Activated T-cell treated with anti-CD3 and anti-CD28 coated beads for 48 hours (primary cell): ENCODE results near the gene GOLGA2.
A peak's percentile ranks its signal among the peaks of the same experiment; 100 is the strongest.

Experiments used
- DNase-seq: peaks from one replicate; pipeline ENCODE4 v3.0.0-alpha.2; 2020; ENCODE audit warnings: low read depth

Gene GOLGA2, protein sequence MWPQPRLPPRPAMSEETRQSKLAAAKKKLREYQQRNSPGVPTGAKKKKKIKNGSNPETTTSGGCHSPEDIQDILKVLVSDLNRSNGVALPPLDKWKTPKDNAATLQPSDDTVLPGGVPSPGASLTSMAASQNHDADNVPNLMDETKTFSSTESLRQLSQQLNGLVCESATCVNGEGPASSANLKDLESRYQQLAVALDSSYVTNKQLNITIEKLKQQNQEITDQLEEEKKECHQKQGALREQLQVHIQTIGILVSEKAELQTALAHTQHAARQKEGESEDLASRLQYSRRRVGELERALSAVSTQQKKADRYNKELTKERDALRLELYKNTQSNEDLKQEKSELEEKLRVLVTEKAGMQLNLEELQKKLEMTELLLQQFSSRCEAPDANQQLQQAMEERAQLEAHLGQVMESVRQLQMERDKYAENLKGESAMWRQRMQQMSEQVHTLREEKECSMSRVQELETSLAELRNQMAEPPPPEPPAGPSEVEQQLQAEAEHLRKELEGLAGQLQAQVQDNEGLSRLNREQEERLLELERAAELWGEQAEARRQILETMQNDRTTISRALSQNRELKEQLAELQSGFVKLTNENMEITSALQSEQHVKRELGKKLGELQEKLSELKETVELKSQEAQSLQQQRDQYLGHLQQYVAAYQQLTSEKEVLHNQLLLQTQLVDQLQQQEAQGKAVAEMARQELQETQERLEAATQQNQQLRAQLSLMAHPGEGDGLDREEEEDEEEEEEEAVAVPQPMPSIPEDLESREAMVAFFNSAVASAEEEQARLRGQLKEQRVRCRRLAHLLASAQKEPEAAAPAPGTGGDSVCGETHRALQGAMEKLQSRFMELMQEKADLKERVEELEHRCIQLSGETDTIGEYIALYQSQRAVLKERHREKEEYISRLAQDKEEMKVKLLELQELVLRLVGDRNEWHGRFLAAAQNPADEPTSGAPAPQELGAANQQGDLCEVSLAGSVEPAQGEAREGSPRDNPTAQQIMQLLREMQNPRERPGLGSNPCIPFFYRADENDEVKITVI

DNA sequence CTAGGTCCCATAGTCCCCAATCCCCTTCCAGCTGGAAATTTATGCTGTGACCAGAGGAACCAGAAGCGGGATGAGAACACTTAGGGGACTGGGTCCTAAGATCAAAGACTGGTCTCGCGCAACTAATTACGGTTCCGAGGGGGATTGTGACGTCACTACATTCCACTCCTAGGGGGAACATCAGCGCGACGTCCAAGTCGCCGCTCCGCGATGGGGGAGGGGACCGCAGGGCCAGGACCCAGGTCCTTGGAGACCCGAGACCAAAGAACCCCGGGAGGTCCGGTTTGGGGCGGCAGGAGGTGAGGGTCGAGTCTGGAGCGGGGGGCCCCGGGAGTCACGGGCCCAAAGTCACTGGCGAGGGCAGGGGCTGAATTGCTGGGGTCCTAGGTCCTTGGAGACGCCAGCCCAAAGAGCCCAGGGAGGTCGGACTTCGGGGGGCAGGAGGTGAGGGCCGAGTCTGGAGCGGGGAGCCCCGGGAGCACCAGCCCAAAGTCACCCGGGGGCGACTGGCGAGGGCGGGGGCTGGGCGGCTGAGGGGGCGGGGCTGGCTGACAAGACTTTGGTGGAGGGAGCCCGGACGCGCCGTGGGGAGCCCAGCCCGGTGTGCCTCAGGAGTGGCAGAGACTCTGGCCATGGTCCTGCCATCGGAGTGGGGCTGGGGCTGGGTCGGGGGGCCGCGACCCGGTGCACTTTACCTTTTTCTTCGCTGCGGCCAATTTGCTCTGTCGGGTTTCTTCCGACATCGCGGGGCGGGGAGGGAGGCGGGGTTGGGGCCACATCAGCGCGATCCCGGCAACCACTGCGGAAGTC, at the start of gene GOLGA2:
Gene GOLGA2, minus strand, starts transcription at position 810 of the 810 bp plus-strand sequence. Its CDS starts 31 bp downstream, at position 779.
- DNase-seq, result no peak

DNA sequence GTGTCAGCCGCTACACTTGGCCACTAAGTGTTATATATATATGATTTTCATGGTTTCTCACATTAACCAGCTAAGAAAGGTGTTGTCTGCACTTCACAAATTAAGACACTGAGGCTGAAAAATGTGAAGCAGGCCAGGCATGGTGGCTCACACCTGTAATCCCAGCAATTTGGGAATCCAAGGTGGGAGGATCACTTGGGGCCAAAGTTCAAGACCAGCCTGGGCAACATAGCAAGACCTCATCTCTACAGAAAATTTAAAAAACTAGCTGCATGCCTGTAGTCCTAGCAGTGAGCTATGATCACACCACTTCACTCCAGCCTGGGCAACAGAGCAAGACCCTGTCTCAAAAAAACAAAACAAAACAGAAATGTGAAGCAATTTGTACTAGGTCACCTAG, 48.6 kb upstream of the GOLGA2 start:
- no peak for DNase-seq

DNA sequence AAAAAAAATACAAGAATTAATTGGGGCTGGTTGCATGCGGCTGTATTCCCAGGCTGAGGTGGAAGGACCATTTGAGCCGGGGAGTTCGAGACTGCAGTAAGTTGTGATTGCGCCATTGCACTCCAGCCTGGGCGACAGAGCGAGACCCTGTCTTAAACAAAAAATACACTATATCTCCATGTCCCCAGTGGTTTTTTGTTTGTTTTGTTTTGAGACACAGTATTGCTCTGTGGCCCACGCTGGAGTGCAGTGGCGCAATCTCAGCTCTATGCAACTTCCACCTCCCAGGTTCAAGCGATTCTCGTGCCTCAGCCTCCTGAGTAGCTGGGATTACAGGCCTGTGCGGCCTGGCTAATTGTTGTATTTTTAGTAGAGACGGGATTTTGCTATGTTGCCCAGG, 48.0 kb upstream of the GOLGA2 start:
- no peak for DNase-seq

DNA sequence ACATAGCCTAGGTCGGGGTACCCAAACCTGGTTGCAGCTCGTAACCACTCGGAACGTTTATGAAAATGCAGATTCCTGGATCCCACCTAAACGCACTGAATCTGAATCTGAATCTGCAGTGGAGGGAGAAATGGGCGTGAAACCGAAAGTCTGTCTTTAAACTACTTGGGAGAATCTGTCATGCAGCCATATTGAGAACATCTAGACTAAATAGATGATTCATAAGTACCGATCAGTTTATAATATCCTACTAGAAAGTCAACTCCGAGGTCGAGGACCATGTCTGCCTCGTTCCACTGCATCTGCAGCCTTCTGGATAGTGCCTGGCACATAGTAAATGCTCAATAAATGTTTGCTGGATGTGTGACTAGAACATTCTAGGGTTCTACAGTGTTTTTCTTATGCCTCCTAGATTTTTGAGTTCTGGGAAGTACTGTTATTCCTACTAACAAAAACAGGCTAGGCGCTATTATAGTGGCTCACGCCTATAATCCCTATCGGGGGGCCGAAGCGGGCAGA, 47.5 kb upstream of the GOLGA2 start:
- no peak for DNase-seq

DNA sequence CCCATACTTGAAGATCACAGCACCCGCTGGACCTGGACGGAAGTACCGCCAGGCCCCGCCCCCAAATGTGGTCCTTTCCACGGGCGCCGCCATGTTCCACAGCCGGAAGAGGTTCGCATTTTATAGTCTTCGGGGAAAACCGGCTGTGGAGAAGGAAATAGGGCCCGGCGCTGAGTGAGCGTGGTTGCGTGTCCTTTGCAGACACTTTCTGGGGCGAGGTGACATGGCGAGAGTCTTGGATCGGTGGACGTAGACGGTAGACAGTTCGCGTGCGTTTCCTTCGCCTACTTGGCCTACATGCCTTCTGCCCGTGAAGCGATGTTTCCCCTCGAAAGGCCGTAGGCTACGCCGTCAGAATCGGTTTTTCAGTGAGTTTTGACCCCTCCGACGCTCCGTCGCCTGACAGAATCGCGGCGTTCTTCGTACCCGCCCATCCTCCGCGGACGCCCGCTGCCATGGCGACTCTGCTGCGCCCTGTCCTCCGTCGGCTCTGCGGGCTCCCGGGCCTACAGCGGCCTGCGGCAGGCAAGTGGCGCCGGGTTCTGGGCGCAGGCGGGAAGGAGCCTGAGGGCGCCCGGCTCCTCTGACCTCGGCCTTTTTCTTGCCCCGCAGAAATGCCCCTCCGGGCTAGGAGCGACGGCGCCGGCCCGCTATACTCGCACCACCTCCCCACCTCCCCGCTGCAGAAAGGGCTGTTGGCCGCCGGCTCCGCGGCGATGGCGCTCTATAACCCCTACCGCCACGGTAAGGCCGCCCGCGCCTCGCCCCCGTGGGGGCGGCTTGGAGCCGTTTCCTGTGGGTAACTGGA, 46.8 kb upstream of the GOLGA2 start, which contains the start of the genes COQ4 and TRUB2:
Gene COQ4, plus strand, starts transcription at position 436 of the 808 bp plus-strand sequence. Its CDS starts 20 bp downstream, at position 456.
Gene TRUB2, minus strand, starts transcription at position 44 of the 808 bp plus-strand sequence. Its CDS starts 39 bp downstream, at position 5.
- peak; percentile 89 for DNase-seq

DNA sequence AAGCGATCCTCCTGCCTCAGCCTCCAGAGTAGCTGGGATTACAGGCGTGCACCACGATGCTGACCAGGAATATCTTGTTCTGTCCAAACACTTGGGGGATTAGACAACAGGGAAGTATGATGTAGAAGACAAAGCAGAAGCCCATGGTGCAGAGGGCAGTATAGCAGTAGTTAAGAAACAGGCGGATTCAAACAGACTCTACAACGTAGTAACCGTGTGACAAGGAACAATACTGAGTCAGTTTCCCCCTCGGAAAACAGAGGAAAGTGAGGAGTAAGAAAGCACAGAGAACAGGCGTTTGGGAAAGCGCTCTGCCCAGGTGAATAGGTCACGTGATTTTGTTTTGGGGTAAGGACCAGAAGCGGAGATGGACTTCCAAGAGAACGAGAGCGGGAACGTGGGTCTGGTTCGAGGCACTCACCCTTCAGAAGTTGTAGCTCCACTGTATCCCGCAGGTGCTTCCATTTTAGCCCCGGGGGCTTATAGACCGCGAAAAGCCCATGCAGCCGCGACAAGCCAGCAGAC, 46.1 kb upstream of the GOLGA2 start:
- DNase-seq, result no peak

DNA sequence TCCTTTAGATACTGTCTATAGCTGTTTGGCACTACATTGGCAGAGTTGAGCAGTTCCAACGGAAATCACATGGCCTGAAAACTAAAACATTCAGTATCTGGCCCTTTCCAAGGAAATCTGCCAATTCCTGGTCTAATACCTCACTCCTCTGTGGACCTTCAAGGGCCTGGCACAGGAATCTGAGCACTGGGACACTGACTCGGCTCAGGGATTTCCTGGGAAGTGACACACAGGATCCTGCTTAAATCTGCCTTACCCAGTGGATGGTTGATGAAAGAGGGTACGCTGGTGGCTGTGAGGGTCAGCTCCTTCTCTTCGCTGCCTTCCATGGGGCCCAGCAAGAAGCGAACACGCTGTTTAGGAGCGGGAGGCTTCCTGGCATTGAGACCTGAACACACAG, 45.5 kb upstream of the GOLGA2 start:
- no peak for DNase-seq

DNA sequence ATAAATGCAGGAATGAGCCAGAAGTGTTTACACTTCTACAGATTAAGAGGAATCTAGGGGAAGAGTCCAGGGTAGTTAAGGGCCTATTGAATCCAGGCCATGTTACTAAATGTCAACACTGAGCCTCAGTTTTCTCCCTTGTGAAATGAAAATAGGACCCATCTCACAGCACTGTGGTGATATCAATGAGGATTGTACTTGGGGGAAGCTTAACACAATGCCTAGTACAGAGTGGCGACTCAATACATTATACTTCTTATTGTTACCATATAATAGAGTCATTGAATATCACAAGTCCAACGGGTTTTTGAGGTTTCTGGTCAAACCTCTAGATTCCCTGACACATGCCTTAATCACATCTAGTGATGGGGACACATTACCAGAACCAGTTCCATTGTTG, 41.8 kb upstream of the GOLGA2 start:
- no peak for DNase-seq

DNA sequence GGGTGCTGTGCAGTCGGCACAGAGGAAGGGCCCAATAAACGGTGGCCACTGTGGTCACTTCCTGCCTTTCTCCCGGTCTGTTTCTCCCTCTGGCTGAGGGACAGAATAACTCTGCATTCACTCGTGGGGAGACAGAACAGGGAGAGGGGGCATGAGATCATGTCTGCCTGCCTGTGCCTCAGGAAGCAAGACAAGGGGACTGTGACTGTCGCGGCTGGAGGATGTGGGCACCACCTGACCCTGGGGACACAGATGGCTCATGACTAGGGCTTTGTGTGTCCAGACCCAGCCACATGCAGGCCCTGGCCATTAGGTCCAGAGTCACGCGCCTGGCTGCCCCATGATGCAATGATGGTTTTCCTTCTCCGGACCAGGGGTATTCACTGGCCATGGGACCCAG, 40.6 kb upstream of the GOLGA2 start:
- DNase-seq, result no peak

DNA sequence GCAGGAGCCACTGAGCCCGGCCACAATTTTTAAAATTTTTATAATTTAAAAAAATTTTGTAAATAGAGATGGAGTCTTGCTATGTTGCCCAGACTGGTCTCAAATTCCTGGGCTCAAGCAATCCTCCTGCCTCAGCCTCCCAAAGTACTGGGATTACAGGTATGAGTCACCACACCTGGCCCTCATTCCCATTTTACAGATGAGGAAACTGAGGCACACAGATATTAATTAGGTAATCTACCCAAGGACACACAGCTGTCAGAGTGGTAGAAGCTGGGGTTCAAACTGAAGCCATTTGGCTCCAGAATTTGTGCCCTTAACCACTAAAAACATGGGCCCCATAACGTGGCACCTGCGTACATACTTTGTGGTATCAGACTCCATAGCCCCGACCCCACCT, 38.9 kb upstream of the GOLGA2 start:
- no peak for DNase-seq

DNA sequence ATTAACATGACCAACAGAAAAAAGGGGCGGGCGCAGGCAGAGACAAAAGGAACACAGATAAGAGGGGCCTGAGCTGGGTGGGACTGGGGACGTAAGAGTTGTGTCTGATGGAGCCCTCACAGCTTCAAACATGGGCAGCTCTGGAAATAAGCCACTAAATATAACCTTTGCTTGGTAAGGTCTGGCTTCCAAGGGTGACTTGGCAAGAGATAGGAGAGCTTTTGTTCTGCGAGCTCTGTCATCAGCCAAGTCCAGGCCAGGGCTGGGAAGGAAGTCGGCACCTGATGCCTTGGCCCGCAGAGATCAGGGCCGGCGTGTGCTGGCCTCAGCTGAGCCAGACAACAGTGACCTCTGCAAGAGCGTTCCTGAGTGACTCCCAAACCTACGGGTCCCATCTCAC, 34.7 kb upstream of the GOLGA2 start:
- DNase-seq, result no peak

DNA sequence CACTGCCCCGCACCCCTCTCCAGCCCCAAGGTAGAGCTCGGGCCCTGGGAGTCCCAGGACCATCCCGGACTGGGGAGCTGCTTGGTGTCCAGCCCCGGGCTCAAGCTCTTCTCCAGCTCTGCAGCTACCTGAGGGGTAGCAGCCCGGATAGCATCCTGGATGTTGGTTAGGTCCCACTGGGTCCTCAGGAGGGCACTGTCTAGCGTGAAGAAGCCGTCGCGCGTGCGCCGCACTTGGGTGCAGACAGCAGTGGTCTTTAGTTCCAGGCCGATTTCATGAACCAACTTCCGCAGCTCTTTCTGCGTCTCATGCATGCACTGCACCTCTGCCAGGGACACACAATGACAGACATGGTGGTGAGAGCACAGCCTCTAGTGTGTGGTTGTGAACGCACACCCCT, 33.7 kb upstream of the GOLGA2 start:
- DNase-seq, result no peak

DNA sequence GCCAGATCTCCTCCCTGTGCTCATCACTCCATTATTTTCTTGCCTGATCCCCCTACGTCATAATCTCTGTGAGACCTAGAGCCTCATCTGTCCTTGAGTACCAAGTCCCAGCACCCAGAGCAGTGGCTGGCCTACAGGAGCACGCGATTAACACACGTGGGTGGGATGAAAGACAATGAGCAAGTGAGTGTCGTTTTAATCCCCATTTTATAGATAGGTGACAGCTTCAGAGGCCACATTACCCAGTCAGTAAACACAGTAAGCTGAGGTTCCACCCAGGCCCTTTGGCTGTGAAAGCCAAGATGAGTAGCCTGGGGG, 29.1 kb upstream of the GOLGA2 start:
- DNase-seq, result no peak

DNA sequence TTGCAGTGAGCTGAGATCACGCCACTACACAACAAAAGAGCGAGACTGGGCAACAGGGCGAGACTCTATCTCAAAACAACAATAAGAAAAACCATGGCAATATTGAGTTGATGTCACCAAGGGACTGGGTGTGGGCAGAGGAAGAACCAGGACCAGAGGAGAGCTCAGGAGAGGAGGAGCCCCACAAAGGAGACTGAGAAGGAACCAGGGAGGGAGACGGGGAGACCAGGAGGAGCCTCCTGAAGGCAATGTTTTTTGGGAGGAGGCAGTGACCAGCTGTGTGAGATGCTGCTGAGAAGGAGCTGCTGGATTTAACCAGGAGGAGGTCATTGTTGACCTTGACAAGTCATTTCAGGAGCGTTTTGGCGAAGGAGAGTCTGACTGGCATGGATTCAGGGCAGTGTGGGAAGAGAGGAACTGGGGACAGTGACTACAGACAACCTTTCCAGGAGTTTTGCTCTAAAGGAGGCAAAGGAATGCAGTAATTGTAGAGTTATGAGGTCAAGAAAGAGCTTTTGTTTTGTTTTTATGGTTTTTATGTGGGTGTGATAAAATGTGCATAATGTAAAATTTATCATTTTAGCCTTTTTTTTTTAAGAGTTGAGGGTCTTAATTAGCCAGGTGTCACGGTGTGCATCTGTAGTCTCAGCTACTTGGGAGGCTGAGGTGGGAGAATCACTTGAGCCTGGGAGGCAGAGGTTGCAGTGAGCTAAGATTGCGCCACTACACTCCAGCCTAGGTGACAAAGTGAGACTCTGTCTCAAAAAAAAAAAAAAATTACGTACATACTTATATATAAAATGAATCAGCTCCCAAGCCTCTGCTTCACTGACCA, 28.5 kb upstream of the GOLGA2 start:
- DNase-seq, result no peak

DNA sequence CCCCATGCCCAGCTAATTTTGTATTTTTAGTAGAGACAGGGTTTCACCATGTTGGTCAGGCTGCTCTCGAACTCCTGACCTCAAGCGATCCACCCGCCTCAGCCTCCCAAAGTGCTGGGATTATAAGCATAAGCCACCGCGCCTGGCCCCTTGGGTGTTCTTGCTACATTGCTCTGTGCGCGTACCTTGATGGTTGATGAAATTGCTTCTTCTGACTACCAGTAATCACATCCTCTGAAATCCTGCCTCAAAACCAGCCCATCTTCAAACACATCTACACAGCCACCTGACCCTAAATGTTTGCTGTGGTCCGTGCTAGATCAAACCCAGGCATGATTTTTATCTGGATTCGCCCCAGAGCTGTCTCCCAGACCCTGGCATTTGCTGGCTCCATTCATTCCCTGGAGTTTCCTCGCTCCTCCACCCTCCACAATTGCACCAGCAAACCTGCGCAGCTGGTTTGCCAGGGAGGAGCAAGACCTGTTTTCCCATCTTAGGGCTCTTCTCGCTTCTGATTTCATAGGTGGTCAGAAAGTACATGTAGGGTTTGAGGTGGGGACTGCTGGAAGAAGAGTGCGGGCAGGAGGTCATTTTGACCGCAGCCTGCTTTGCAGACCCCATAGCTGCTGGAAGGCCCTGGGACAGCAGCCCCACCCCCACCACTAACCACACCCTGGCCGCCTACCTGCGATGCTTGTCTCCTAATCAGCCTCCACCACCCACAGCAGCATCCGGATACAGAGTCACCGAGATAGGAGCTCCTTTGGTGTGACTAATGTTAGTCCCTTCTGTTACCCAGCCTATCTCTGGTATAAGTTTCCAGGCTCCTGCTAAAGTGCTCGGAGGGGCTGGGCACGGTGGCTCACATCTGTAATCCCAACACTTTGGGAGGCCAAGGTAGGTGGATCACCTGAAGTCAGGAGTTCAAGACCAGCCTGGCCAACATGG, 23.0 kb upstream of the GOLGA2 start:
- no peak for DNase-seq

DNA sequence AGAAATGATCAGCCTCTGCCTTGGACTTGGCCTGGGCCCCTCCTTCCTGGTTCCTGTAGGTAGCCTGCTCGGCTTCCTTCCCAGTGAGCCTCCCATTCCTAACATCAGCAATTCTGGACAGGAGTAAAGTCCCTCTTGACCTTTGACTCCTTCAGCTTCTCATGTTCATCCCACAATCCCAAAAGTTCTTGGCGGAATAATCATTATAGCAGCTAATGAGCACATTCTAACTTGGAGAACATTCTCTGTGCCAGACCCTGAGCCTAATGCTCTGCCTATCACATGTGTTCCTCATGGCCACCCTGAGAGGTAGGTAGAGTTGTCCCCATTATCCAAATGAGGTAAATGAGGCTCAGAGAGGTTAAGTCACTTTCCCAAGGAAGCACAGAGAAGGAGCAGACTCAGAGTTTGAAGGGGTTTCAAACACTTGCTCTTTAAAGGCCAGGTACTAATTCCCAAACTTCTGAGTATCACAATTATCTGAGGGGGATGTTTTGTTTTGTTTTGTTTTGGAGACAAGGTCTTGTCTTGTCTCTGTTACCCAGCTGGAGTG, 21.5 kb upstream of the GOLGA2 start:
- DNase-seq, result no peak

DNA sequence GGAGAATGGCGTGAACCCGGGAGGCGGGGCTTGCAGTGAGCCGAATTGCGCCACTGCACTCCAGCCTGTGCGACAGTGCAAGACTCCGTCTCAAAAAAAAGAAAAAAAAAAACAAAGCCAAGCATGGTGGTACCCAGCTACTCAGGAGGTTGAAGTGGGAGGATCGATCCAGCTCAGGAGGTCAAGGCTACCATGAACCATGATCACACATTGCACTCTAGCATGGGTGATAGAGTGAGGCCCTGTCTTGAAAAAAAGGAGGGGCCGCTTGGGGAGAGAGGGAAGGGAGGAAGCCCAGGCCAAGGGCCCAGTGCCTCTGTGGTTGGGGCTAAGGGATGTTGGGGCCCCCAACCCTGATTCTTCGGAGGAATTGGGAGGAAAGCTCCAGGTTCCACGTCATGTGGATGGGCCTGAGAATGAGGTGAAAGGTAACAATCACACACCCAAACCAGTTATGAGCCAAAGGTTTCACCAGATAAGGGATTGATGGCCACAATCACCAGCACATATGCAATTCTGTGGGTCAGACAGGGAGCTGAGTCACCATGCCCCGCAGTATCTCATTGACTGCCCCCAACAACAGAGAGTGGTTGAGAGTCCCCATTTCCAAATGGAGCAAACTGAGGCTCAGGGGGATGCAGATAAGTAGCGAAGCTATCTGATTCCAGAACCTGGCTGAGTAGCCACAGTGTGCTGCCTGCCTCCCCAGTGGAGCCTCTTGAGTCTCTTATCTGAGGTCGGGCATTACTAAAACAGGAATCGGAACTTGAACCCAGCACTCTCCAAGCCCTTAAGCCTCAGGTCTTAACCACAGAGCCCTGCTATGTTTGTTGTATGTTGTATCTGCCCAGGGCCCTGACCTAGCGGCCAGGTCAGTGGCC, 20.8 kb upstream of the GOLGA2 start:
- DNase-seq, result no peak
